ENCODE data around the gene DYRK1B. TPM values are rescaled to one million over a fixed set of nuclear protein-coding genes. Genes with fewer than 3 reads are reported as not detected.

The DYRK1B gene
- total RNA-seq, 6 experiments from 2014 or later: 2.5 to 6.3 (median 4.4) TPM

DNA sequence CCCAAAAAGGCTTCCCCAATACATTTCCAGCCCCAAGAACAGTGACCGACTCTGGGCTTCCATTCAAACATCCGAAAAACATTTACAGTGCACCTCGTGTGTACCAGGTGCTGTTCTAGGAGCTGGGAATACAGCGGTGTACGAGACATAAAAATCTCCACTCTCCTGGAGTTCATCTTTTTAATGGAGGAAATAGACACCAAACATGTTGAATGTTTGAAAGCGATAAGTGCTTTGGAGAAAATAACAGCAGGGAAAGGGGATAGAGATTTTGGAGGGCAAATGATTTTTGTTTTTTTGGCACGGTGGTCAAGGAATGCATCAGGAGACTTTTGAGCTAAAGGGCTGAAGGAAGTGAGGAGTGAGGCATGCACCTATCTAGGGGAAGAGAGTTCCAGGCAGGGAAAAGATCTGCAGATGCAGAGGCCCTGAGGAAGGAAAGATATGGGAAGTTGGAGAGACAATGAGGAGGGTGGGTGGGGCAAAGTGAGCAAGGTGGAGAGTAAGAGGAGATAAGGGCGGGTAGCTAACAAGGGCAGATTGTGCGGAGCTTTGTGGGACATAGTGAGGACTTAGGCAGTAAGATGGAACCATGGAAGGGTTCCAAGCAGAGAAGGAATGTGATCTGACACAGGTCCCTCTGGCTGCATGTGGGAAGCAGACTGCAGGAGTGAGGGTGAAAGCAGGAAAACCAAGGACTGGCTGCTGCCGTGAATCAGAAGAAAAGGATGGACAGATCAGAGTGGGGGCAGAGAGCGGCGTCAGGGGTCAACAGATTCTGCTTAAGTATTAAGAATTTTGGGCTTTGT lies 12.9 kb upstream of the DYRK1B start:
- intact Hi-C loops (cut with DNase I): loop anchor here in 1 of 2 donors (10.0 kb wide), 1 partner anchor 52 kb away; no protein-coding TSS in a partner anchor

GRCh38 chr19:39845933-39846677 lies 12.1 kb upstream of the DYRK1B start, which contains the start of gene FBL:
Gene FBL (minus strand): TSS chr19:39846379. CDS start chr19:39846300, 79 bp downstream.
- Histone ChIP-seq H3K36me3 (no peaks in the 10 kb centered on the region), H3K4me1 (peaks cover 0 to 20% (median 6%) of the 10 kb centered on the region in 4 donors), H3K27me3 (no peaks in the 10 kb centered on the region), H3K9me3 (no peaks in the 10 kb centered on the region), H3K4me3 (peak within 1 kb of the TSS; percentile 84 to 95 (median 86)), H3K27ac (peak within 1 kb of the TSS; percentile 9 to 72 (median 58))
- TF ChIP-seq, protein P1, sequence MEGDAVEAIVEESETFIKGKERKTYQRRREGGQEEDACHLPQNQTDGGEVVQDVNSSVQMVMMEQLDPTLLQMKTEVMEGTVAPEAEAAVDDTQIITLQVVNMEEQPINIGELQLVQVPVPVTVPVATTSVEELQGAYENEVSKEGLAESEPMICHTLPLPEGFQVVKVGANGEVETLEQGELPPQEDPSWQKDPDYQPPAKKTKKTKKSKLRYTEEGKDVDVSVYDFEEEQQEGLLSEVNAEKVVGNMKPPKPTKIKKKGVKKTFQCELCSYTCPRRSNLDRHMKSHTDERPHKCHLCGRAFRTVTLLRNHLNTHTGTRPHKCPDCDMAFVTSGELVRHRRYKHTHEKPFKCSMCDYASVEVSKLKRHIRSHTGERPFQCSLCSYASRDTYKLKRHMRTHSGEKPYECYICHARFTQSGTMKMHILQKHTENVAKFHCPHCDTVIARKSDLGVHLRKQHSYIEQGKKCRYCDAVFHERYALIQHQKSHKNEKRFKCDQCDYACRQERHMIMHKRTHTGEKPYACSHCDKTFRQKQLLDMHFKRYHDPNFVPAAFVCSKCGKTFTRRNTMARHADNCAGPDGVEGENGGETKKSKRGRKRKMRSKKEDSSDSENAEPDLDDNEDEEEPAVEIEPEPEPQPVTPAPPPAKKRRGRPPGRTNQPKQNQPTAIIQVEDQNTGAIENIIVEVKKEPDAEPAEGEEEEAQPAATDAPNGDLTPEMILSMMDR (IDR thresholded peaks at IDR 0.05): no peak
- peak; percentile 70 for TF ChIP-seq POLR2A (IDR thresholded peaks at IDR 0.05)
- intact Hi-C loops (cut with DNase I): loop anchor here in 1 of 2 donors (10.0 kb wide), 1 partner anchor 51 kb away; no protein-coding TSS in a partner anchor
- WGBS (ENCODE audit: insufficient coverage, low coverage, low lambda C conversion rate, missing lambda C conversion rate): 0% methylated on average over 33 of the region's 57 CpGs
- DNase-seq (peak; percentile 97 to 99 (median 98)), ATAC-seq (peak; percentile 94 to 98 (median 94))

More for the DNA sequence above, 12.9 kb upstream of the DYRK1B start:
- Histone ChIP-seq H3K4me3 (peak overlapping the region; percentile 84 to 95 (median 86)), H3K9me3 (no peaks in the 10 kb centered on the region), H3K27me3 (no peaks in the 10 kb centered on the region), H3K4me1 (peaks cover 0 to 17% (median 5%) of the 10 kb centered on the region in 4 donors), H3K36me3 (no peaks in the 10 kb centered on the region), H3K27ac (peak overlapping the region; percentile 9 to 72 (median 58))
- TF ChIP-seq POLR2A (IDR thresholded peaks at IDR 0.05): no peak
- TF ChIP-seq, protein P1 (IDR thresholded peaks at IDR 0.05): no peak
- no peak for DNase-seq
- ATAC-seq: peak in 1 of 4 donors; percentile 3
- WGBS (ENCODE audit: insufficient coverage, low coverage, low lambda C conversion rate, missing lambda C conversion rate): 51% methylated on average over 12 of the region's 12 CpGs

GRCh38 chr19:39845584-39845932 lies 11.6 kb upstream of the DYRK1B start:
- ATAC-seq: peak; percentile 11 to 35 (median 25)
- peak overlapping the region; percentile 84 to 95 (median 86) for H3K4me3 ChIP-seq
- H3K27ac ChIP-seq: peak overlapping the region in 1 of 3 donors; percentile 72
- DNase-seq: no peak
- H3K9me3 ChIP-seq: no peaks in the 10 kb centered on the region
- intact Hi-C loops (cut with DNase I): loop anchor here in 1 of 2 donors (10.0 kb wide), 1 partner anchor 51 kb away; no protein-coding TSS in a partner anchor
- WGBS (ENCODE audit: insufficient coverage, low coverage, low lambda C conversion rate, missing lambda C conversion rate): 7% methylated on average over 10 of the region's 17 CpGs
- H3K4me1 ChIP-seq: peaks cover 0 to 20% (median 6%) of the 10 kb centered on the region in 4 donors
- no peaks in the 10 kb centered on the region for H3K36me3 ChIP-seq
- H3K27me3 ChIP-seq: no peaks in the 10 kb centered on the region
- TF ChIP-seq, protein P1 (IDR thresholded peaks at IDR 0.05): no peak
- TF ChIP-seq POLR2A (IDR thresholded peaks at IDR 0.05): no peak

- Histone ChIP-seq H3K27ac (no peak overlapping the region), H3K27me3 (no peaks in the 10 kb centered on the region), H3K4me3 (peak overlapping the region; percentile 84 to 95 (median 86)), H3K9me3 (no peaks in the 10 kb centered on the region), H3K36me3 (peaks cover 0 to under 1% (median 0%) of the 10 kb centered on the region in 4 donors), H3K4me1 (peaks cover 0 to 20% (median 6%) of the 10 kb centered on the region in 4 donors)
- DNase-seq: no peak
- TF ChIP-seq, protein P1 (IDR thresholded peaks at IDR 0.05): no peak
- TF ChIP-seq POLR2A (IDR thresholded peaks at IDR 0.05): no peak
- ATAC-seq: no peak
- intact Hi-C loops (cut with DNase I): loop anchor here in 1 of 2 donors (10.0 kb wide), 1 partner anchor 50 kb away; no protein-coding TSS in a partner anchor
- 21% methylated on average over 5 of the region's 5 CpGs for WGBS (ENCODE audit: insufficient coverage, low coverage, low lambda C conversion rate, missing lambda C conversion rate)
Measured at GRCh38 chr19:39845172-39845571, 11.2 kb upstream of the DYRK1B start.
